KG1 (cell line): Measurements from ENCODE around the gene EPS8.

Source experiments
- DNase-seq: peaks from one replicate; lab custom pipeline; 2025; lab: John Stamatoyannopoulos, UW

Gene EPS8

GRCh38 chr12:15602051-15602672 is 187.0 kb downstream of the EPS8 start:
- DNase-seq: no peak

DNA sequence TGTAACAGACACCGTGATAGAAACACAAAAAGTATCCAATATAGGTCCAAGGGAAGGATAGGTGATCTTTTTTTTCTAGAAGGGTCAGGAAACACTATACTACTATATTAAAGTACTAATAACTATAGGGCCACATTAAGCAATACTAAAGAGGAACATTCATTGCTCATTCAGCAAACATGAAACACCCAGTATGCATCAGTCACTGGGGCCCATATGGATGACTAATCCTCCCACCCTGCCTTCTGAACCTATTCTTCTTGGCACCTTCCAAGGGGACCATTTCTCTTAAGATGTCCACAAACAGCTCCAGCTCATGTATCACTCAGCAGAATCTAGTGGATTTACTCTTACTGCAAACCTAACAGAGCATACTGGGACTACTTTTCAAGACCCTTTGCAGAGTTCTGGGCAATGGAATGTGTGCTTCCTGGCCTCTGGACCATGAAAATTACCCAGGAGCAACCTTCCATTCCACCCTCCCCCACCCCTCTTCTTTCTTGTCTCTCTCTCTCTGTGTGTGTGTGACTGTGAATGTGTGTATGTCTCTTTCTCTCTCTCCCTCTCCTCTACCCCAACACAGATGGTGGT is 187.9 kb downstream of the EPS8 start:
- DNase-seq: no peak

GRCh38 chr12:15600223-15600935 is 188.8 kb downstream of the EPS8 start:
- no peak for DNase-seq

- DNase-seq: no peak
Measured at GRCh38 chr12:15599266-15600037, 189.7 kb downstream of the EPS8 start.

DNA sequence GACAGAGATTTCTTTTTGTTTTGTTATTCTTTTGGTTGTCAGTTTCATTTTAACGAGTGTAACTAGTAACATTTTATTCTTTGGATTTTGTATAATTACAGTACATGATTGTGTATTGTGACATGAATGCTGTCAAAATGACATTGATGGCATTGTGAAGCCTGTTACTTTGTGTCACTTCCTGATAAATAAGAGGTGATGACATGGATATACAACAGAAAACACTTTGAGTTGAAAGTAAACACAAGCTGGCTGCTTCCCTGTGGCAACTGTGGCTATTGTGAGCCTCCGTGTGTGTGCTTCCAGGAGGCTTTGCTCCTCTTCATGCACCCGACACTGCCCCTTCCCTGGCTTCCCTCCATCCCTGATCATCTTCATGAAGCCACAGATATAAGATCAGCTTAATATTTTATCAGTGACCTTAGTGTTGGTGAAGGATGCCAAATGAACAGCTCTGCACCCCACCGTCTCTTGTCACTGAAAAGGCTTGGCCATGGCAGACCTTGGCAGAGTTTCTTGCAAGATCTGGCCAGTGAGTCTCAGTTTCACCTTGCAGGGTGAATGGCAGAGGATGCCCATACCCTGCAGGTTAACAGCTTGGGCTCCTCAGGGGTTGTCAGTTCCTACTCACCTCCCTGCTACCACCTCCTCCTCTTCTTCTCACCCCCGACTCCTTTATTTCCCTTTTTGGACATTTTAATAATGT is 191.9 kb downstream of the EPS8 start:
- no peak for DNase-seq

- no peak for DNase-seq
Measured at GRCh38 chr12:15596174-15596573, 193.0 kb downstream of the EPS8 start.

GRCh38 chr12:15592934-15593333 is 196.3 kb downstream of the EPS8 start:
- DNase-seq: no peak

- no peak for DNase-seq
Measured at GRCh38 chr12:15591811-15592210, 197.4 kb downstream of the EPS8 start.

DNA sequence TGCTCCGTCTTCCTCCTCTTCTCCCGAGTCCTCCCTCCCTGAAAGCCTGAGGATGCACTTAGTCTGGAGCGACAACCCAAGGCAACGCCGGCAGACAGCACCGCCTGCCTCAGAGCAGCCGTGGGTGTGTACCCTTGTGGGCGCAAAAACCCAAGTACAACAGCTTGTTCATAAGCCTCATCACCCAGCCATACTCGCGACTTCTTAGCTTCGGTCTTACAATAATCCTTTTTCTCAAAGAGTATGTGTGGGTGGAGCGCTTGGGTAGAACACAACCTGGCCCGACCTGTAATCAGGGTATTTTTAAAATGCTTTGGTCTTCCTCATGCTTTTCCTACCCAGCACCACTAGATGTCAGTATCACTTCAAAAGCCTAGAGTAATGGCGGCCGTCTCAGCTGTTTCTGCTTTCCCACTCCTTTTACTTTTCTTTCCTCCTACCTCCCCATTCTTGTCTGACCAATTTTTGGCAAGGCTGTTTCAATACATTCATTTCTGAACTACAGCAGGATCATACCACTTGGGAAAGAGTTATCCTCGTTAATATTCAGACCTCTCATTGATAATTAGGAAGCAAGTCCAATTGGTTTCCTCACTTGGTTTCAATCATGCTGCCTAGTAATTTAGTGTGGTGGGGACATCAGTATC is 198.9 kb downstream of the EPS8 start:
- no peak for DNase-seq

- DNase-seq: no peak
Measured at GRCh38 chr12:15589328-15590032, 199.7 kb downstream of the EPS8 start.

DNA sequence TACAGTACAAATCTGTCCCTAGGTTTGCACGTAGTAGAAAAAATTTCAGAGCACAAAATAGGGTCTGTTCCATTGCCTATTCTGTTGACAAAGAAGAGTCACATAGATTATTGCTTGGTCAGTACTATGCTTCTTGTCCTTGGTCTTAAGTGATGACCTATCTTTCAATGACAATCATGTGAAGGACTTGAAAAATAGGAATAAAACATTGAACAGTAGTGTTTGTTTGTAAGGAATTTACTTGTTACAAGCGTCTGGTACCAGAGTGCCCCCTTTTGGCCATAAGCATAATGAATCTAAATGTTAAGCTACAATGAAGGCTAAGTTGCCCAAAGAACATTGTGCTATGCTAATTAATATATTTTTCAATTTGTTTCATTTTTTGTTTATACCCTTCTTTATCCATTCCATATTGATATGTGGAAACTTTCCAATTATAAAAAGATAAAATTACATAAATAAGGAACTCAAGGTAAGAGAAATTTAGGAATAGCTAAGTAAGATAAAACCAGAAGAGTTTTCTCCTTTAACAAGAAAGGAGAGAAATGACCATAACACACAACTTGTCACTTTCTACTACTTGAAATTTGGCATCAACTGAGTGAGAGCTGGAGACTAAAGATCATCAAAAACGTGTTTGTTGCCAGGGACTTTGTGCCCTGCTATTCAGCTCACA is 204.7 kb downstream of the EPS8 start:
- DNase-seq: no peak

- DNase-seq: no peak
Measured at GRCh38 chr12:15583804-15584203, 205.4 kb downstream of the EPS8 start.

GRCh38 chr12:15581006-15581405 is 208.2 kb downstream of the EPS8 start:
- no peak for DNase-seq

DNA sequence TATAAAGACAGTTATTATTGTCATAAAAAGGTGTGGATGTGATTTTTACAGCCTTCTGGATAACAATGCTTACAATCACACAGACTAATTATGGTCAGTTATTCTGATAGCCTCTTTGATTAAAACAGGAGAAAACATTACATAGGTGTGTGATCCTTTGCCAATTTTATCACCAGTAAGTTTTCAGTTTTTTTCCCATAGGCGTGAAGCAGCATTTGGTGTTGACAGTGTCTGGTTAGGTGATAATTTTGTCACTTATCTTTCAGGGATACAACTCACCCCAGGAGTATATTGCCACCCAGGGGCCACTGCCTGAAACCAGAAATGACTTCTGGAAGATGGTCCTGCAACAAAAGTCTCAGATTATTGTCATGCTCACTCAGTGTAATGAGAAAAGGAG is 208.8 kb downstream of the EPS8 start:
- no peak for DNase-seq

DNA sequence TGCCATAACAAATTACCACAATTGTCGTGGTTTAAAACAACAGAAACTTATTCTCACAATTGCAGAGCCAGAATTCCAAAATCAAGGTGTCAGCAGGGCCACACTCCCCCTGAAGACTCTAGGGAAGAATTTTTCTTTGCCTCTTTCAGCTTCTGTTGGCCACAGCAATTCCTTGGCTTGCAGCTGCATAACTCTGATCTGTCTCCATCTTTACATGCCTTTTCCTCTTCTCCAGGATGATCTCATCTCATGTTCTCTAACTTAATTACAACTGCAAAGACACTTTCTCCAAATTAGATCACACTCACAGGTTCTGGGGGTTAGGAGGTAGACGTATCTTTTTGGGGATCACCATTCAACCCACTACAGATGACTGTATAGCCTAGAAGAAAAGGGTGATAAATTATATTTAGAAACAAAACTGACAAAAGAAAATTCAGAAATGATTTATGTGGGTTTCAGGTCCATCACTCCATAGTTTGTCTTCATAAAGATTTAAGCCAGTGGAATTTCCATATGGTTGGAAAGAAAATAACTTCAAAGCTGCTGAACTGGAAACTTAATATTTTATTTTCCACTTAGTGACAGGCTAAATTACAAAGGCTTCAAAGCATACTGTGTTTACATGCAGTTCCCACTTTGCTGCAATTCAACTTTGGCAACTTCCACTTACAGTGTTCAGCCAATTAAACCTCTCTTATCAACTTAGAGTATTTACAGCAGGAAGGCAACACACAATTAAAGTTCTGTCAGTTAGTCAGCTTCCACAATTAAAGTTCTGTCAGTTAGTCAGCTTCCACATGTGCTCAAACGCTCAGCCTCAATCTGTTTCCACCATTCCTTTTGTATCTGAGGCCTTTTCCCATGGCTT is 213.3 kb downstream of the EPS8 start:
- no peak for DNase-seq

DNA sequence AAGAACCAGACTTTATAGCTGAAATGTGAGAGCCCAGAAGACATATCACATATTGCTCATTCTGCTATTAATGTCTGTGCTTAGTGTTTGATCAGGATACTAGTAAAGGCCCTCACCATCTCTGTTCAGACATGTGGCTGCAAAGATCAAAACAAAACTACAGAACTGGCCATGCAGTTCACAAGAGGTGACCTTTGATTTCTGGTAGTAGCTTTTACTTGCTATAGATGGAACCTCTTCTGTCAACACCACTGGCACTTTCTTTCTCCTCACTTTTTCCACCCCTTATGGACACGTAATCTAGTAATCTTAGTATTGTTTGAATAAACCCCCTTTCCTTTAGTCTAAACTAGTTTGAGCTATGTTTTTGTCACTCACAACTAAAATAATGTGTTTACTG is 214.8 kb downstream of the EPS8 start:
- no peak for DNase-seq
